Measurements from ENCODE around the gene SRRM3. TPM values are rescaled to one million over a fixed set of nuclear protein-coding genes. Genes with fewer than 3 reads are reported as not detected.

The SRRM3 gene
- total RNA-seq, 1 donor from 2014 or later = 1.7 TPM

DNA sequence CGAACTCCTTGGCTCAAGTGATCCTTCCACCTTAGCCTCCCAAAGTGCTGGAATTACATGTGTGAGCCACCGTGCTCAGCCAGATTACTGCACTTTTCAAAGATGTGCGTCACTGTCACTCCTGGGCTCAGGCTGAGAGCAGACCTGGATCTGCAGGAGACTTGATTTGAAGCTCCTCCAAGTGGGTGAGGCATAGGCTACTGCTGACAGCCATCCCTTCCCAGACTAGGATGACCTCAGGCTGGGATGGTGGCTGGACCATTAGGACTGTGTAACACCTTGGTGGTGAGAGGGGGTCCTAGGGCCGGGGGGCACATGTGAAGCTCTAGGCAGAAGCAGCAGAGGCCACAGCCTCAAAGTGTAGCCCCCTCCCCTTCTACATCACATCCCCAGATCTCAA, 8.2 kb upstream of the SRRM3 start:
- DNase-seq (ENCODE audit: low read depth) (no peak), FAIRE-seq (no peak)
- Histone ChIP-seq H3K4me3 (ENCODE audit: insufficient read depth, low read depth, low read length) (no peak overlapping the region), H2AFZ (ENCODE audit: low read depth, low read length) (no peak overlapping the region), H3K9me3 (ENCODE audit: insufficient read depth, low read depth, low read length) (no peaks in the 10 kb centered on the region), H3K9ac (ENCODE audit: low read length) (no peak overlapping the region), H3K79me2 (ENCODE audit: insufficient read depth, low read length) (no peaks in the 10 kb centered on the region), H3K27ac (ENCODE audit: low read depth, low read length) (no peak overlapping the region), H3K4me2 (ENCODE audit: low read length) (no peak overlapping the region), H4K20me1 (ENCODE audit: insufficient read depth, low read length) (no peaks in the 10 kb centered on the region), H3K4me1 (ENCODE audit: insufficient read depth, low read length) (no peaks in the 10 kb centered on the region), H3K36me3 (ENCODE audit: insufficient read depth, low read length) (no peaks in the 10 kb centered on the region), H3K27me3 (ENCODE audit: insufficient read depth, low read length) (no peaks in the 10 kb centered on the region)
- Mint-ChIP-seq H3K4me3 (ENCODE audit: unreplicated experiment) (no peak overlapping the region), H3K27ac (ENCODE audit: unreplicated experiment) (no peak overlapping the region), H3K36me3 (ENCODE audit: low read depth, unreplicated experiment) (no peaks in the 10 kb centered on the region), H3K4me1 (ENCODE audit: low read depth, unreplicated experiment) (no peaks in the 10 kb centered on the region), H3K27me3 (ENCODE audit: low read depth, unreplicated experiment) (peaks cover 11% of the 10 kb centered on the region), H3K9me3 (ENCODE audit: unreplicated experiment) (peaks cover 5% of the 10 kb centered on the region)
- no peak for TF ChIP-seq EZH2 (IDR thresholded peaks at IDR 0.05; ENCODE audit: insufficient read depth, low read length)
- TF ChIP-seq, protein P1, sequence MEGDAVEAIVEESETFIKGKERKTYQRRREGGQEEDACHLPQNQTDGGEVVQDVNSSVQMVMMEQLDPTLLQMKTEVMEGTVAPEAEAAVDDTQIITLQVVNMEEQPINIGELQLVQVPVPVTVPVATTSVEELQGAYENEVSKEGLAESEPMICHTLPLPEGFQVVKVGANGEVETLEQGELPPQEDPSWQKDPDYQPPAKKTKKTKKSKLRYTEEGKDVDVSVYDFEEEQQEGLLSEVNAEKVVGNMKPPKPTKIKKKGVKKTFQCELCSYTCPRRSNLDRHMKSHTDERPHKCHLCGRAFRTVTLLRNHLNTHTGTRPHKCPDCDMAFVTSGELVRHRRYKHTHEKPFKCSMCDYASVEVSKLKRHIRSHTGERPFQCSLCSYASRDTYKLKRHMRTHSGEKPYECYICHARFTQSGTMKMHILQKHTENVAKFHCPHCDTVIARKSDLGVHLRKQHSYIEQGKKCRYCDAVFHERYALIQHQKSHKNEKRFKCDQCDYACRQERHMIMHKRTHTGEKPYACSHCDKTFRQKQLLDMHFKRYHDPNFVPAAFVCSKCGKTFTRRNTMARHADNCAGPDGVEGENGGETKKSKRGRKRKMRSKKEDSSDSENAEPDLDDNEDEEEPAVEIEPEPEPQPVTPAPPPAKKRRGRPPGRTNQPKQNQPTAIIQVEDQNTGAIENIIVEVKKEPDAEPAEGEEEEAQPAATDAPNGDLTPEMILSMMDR (IDR thresholded peaks at IDR 0.05; ENCODE audit: insufficient read depth, low read depth, low read length) = no peak

GRCh38 chr7:76193883-76194282, 7.8 kb upstream of the SRRM3 start:
- no peak overlapping the region for H3K27ac ChIP-seq (ENCODE audit: low read depth, low read length)
- H3K79me2 ChIP-seq (ENCODE audit: insufficient read depth, low read length) = no peaks in the 10 kb centered on the region
- no peak overlapping the region for H3K27ac Mint-ChIP-seq (ENCODE audit: unreplicated experiment)
- no peak for FAIRE-seq
- no peak for TF ChIP-seq EZH2 (IDR thresholded peaks at IDR 0.05; ENCODE audit: insufficient read depth, low read length)
- TF ChIP-seq, protein P1 (IDR thresholded peaks at IDR 0.05; ENCODE audit: insufficient read depth, low read depth, low read length) = no peak
- H3K4me2 ChIP-seq (ENCODE audit: low read length) = no peak overlapping the region
- DNase-seq (ENCODE audit: low read depth) = no peak
- no peaks in the 10 kb centered on the region for H4K20me1 ChIP-seq (ENCODE audit: insufficient read depth, low read length)
- H3K36me3 Mint-ChIP-seq (ENCODE audit: low read depth, unreplicated experiment) = no peaks in the 10 kb centered on the region
- H3K4me3 Mint-ChIP-seq (ENCODE audit: unreplicated experiment) = no peak overlapping the region
- H3K9ac ChIP-seq (ENCODE audit: low read length) = no peak overlapping the region
- H3K4me1 ChIP-seq (ENCODE audit: insufficient read depth, low read length) = no peaks in the 10 kb centered on the region
- H2AFZ ChIP-seq (ENCODE audit: low read depth, low read length) = no peak overlapping the region
- H3K36me3 ChIP-seq (ENCODE audit: insufficient read depth, low read length) = no peaks in the 10 kb centered on the region
- H3K27me3 ChIP-seq (ENCODE audit: insufficient read depth, low read length) = no peaks in the 10 kb centered on the region
- H3K9me3 Mint-ChIP-seq (ENCODE audit: unreplicated experiment) = peaks cover 5% of the 10 kb centered on the region
- H3K9me3 ChIP-seq (ENCODE audit: insufficient read depth, low read depth, low read length) = no peaks in the 10 kb centered on the region
- no peak overlapping the region for H3K4me3 ChIP-seq (ENCODE audit: insufficient read depth, low read depth, low read length)
- peaks cover 11% of the 10 kb centered on the region for H3K27me3 Mint-ChIP-seq (ENCODE audit: low read depth, unreplicated experiment)
- H3K4me1 Mint-ChIP-seq (ENCODE audit: low read depth, unreplicated experiment) = no peaks in the 10 kb centered on the region

GRCh38 chr7:76196786-76197185, 4.9 kb upstream of the SRRM3 start:
- no peaks in the 10 kb centered on the region for H3K9me3 ChIP-seq (ENCODE audit: insufficient read depth, low read depth, low read length)
- no peaks in the 10 kb centered on the region for H3K36me3 ChIP-seq (ENCODE audit: insufficient read depth, low read length)
- no peak for FAIRE-seq
- H2AFZ ChIP-seq (ENCODE audit: low read depth, low read length) = no peak overlapping the region
- TF ChIP-seq, protein P1 (IDR thresholded peaks at IDR 0.05; ENCODE audit: insufficient read depth, low read depth, low read length) = no peak
- no peak for TF ChIP-seq EZH2 (IDR thresholded peaks at IDR 0.05; ENCODE audit: insufficient read depth, low read length)
- no peak overlapping the region for H3K4me3 ChIP-seq (ENCODE audit: insufficient read depth, low read depth, low read length)
- Mint-ChIP-seq H3K27me3 (ENCODE audit: low read depth, unreplicated experiment) (peaks cover 11% of the 10 kb centered on the region), H3K9me3 (ENCODE audit: unreplicated experiment) (peaks cover 1% of the 10 kb centered on the region), H3K4me1 (ENCODE audit: low read depth, unreplicated experiment) (no peaks in the 10 kb centered on the region), H3K36me3 (ENCODE audit: low read depth, unreplicated experiment) (no peaks in the 10 kb centered on the region), H3K27ac (ENCODE audit: unreplicated experiment) (no peak overlapping the region), H3K4me3 (ENCODE audit: unreplicated experiment) (no peak overlapping the region)
- H3K4me1 ChIP-seq (ENCODE audit: insufficient read depth, low read length) = no peaks in the 10 kb centered on the region
- no peaks in the 10 kb centered on the region for H4K20me1 ChIP-seq (ENCODE audit: insufficient read depth, low read length)
- H3K79me2 ChIP-seq (ENCODE audit: insufficient read depth, low read length) = no peaks in the 10 kb centered on the region
- H3K9ac ChIP-seq (ENCODE audit: low read length) = no peak overlapping the region
- DNase-seq (ENCODE audit: low read depth) = no peak
- H3K27me3 ChIP-seq (ENCODE audit: insufficient read depth, low read length) = no peaks in the 10 kb centered on the region
- H3K27ac ChIP-seq (ENCODE audit: low read depth, low read length) = no peak overlapping the region
- H3K4me2 ChIP-seq (ENCODE audit: low read length) = no peak overlapping the region
